HepG2 (cell line): ENCODE data around the gene ANAPC16. TPM values are rescaled to one million over a fixed set of nuclear protein-coding genes. Genes with fewer than 3 reads are reported as not detected.
A peak's percentile ranks its signal among the peaks of the same experiment; 100 is the strongest.

Experiments
- ATF2 ChIP-seq: sonication (generic); formaldehyde crosslinking; IDR thresholded peaks from 2 replicates; pipeline ENCODE4 v1.4.0; 2020; ENCODE audit warnings: missing genetic modification reagents
- FOXC1 ChIP-seq: sonication (generic); formaldehyde crosslinking; IDR thresholded peaks from 2 replicates; pipeline ENCODE4 v1.8.0; 2022; ENCODE audit warnings: mild to moderate bottlenecking, missing genetic modification reagents, borderline replicate concordance
- GATA4 ChIP-seq: sonication (generic); IDR thresholded peaks from 2 replicates; pipeline ENCODE4 v1.6.1; 2016; ENCODE audit warnings: antibody characterized with exemption, low read depth, borderline replicate concordance
- HDAC2 ChIP-seq: sonication (generic); formaldehyde crosslinking; IDR thresholded peaks from 2 replicates; pipeline ENCODE4 v1.4.0; 2020; ENCODE audit warnings: missing genetic modification reagents
- HIVEP1 ChIP-seq: sonication (generic); formaldehyde crosslinking; IDR thresholded peaks from 2 replicates; pipeline ENCODE4 v1.4.0; 2020; ENCODE audit warnings: mild to moderate bottlenecking, missing genetic modification reagents
- HOXA3 ChIP-seq: sonication (generic); formaldehyde crosslinking; IDR thresholded peaks from 2 replicates; pipeline ENCODE4 v1.5.0; 2020; ENCODE audit warnings: missing genetic modification reagents
- MAX ChIP-seq: IDR thresholded peaks from 2 replicates; pipeline ENCODE4 v1.6.1; 2012; ENCODE audit warnings: inconsistent platforms
- NCOR1 ChIP-seq: fragments of 200-600 bp; sonication (generic); IDR thresholded peaks from 2 replicates; pipeline ENCODE4 v1.7.0; 2017; ENCODE audit warnings: antibody characterized with exemption, low read length, borderline replicate concordance
- SIX1 ChIP-seq: sonication (generic); formaldehyde crosslinking; IDR thresholded peaks from 2 replicates; pipeline ENCODE4 v1.4.0; 2020; ENCODE audit warnings: missing genetic modification reagents, borderline replicate concordance
- SMARCC2 ChIP-seq: fragments of 450-650 bp; IDR thresholded peaks from 2 replicates; pipeline ENCODE4 v1.6.1; 2017; ENCODE audit warnings: antibody characterized with exemption, mild to moderate bottlenecking
- SOX13 ChIP-seq, 3 experiments: fragments of 450-650 bp in 1 of 3; sonication (generic) in 1 of 3; formaldehyde crosslinking in 1 of 3; IDR thresholded peaks in 2 of 3; conservative IDR thresholded peaks in 1 of 3; 2 replicates each; pipeline versions ENCODE4 v1.5.0 to v1.6.1; 2016 to 2020; ENCODE audit warnings: antibody characterized with exemption in 1 of 3, mild to moderate bottlenecking in 1 of 3, missing compliant biosample characterization in 1 of 3, missing genetic modification reagents in 1 of 3, moderate library complexity in 1 of 3
- SOX5 ChIP-seq: IDR thresholded peaks from 2 replicates; pipeline ENCODE4 v1.6.1; 2016; ENCODE audit warnings: borderline replicate concordance
- SP5 ChIP-seq: IDR thresholded peaks from 2 replicates; pipeline ENCODE4 v1.6.1; 2016; ENCODE audit warnings: low read depth, borderline replicate concordance
- ZBTB7A ChIP-seq: sonication (generic); formaldehyde crosslinking; IDR thresholded peaks from 2 replicates; pipeline ENCODE4 v1.8.0; 2022; ENCODE audit warnings: mild to moderate bottlenecking, missing genetic modification reagents
- ZNF33B ChIP-seq: sonication (generic); formaldehyde crosslinking; IDR thresholded peaks from 2 replicates; pipeline ENCODE4 v1.5.1; 2020; ENCODE audit warnings: mild to moderate bottlenecking, missing genetic modification reagents
- ZNF44 ChIP-seq: sonication (generic); formaldehyde crosslinking; IDR thresholded peaks from 2 replicates; pipeline ENCODE4 v1.5.1; 2020; ENCODE audit warnings: mild to moderate bottlenecking, missing genetic modification reagents
- ZNF558 ChIP-seq: sonication (generic); formaldehyde crosslinking; IDR thresholded peaks from 2 replicates; pipeline ENCODE4 v1.9.0; 2022; ENCODE audit warnings: mild to moderate bottlenecking, missing genetic modification reagents, borderline replicate concordance
- ZNF770 ChIP-seq: sonication (generic); formaldehyde crosslinking; IDR thresholded peaks from 2 replicates; pipeline ENCODE4 v1.5.0; 2020; ENCODE audit warnings: mild to moderate bottlenecking, missing genetic modification reagents
- ZNF891 ChIP-seq: sonication (generic); formaldehyde crosslinking; IDR thresholded peaks from 2 replicates; pipeline ENCODE4 v1.5.0; 2020; ENCODE audit warnings: mild to moderate bottlenecking, missing genetic modification reagents
- ZSCAN9 ChIP-seq: IDR thresholded peaks from 2 replicates; pipeline ENCODE4 v1.6.1; 2016; ENCODE audit warnings: borderline replicate concordance
- polyA plus RNA-seq, 8 experiments: library from polyadenylated mRNA; depleted of rRNA in 3 of 8; stranded (reverse) in 7 of 8; unstranded in 1 of 8; fragments of >200 nt; fragmentation: Illumina TruSeq in 4 of 8; extraction: Trizol in 4 of 8; gene quantifications; 2 replicates each; pipeline versions ENCODE4 v1.2.1 to v1.2.3, GENCODE V29; 2011 to 2016; ENCODE audit warnings: low read depth in 4 of 8, missing spikeins in 1 of 8, mixed read lengths in 1 of 8; ENCODE audit not compliant: insufficient read depth in 1 of 8
- total RNA-seq, 5 experiments: library from RNA; depleted of rRNA; stranded (reverse); fragments of >200 nt; fragmentation: Illumina TruSeq; extraction: Trizol; gene quantifications; 2 replicates each; pipeline ENCODE4 v1.2.3, GENCODE V29; 2016; ENCODE audit warnings: low read depth in 1 of 5
- TF ChIP-seq, protein P1 (sequence below): sonication (generic); formaldehyde crosslinking; IDR thresholded peaks from 2 replicates; pipeline ENCODE4 v1.8.1; 2022; ENCODE audit warnings: mild to moderate bottlenecking, missing genetic modification reagents
- TF ChIP-seq, protein P2 (sequence below): sonication (generic); formaldehyde crosslinking; conservative IDR thresholded peaks from 2 replicates; pipeline ENCODE4 v1.8.0; 2022; ENCODE audit warnings: mild to moderate bottlenecking, moderate library complexity, missing genetic modification reagents

Gene ANAPC16
- total and polyA plus RNA-seq, 2 of the 13 experiments (the other 11 are each of a cell fraction or from before 2014, with no cell fraction given) = 74.8 to 89.4 TPM

- TF ChIP-seq ZNF558 (CRISPR knock-in tag) = peak; percentile 19; the same call in 1 of the 2 replicates
- TF ChIP-seq SP5 = peak; percentile 66; the same call in 1 of the 2 replicates
- peak; percentile 67; the same call in 1 of the 2 replicates for TF ChIP-seq SOX5 (CRISPR knock-in tag)
- TF ChIP-seq HDAC2 (CRISPR knock-in tag) = peak; percentile 61
- TF ChIP-seq ZNF33B = no peak
- no peak for TF ChIP-seq SMARCC2
- TF ChIP-seq ATF2 (CRISPR knock-in tag) = peak; percentile 13; the same call in 1 of the 2 replicates
- TF ChIP-seq, protein P1, sequence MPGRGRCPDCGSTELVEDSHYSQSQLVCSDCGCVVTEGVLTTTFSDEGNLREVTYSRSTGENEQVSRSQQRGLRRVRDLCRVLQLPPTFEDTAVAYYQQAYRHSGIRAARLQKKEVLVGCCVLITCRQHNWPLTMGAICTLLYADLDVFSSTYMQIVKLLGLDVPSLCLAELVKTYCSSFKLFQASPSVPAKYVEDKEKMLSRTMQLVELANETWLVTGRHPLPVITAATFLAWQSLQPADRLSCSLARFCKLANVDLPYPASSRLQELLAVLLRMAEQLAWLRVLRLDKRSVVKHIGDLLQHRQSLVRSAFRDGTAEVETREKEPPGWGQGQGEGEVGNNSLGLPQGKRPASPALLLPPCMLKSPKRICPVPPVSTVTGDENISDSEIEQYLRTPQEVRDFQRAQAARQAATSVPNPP (CRISPR knock-in tag) = no peak
- TF ChIP-seq HOXA3 = peak; percentile 75
- TF ChIP-seq ZNF44 (CRISPR knock-in tag) = no peak
- TF ChIP-seq GATA4 = no peak
- 0 out of 2 replicates have a peak, but pooled peaks have one; percentile 25 for TF ChIP-seq HIVEP1 (CRISPR knock-in tag)
- 0 out of 2 replicates have a peak, but pooled peaks have one; percentile 5 for TF ChIP-seq ZNF891 (CRISPR knock-in tag)
- TF ChIP-seq ZBTB7A (CRISPR knock-in tag) = 0 out of 2 replicates have a peak, but pooled peaks have one; percentile 10
- TF ChIP-seq SIX1 = peak; percentile 17; the same call in 1 of the 2 replicates
- peak; percentile 85; the same call in 1 of the 2 replicates for TF ChIP-seq ZNF770 (CRISPR knock-in tag)
- TF ChIP-seq NCOR1 = peak; percentile 58; the same call in 1 of the 2 replicates
- peak; percentile 75; the same call in 1 of the 2 replicates for TF ChIP-seq MAX
- TF ChIP-seq, protein P2, sequence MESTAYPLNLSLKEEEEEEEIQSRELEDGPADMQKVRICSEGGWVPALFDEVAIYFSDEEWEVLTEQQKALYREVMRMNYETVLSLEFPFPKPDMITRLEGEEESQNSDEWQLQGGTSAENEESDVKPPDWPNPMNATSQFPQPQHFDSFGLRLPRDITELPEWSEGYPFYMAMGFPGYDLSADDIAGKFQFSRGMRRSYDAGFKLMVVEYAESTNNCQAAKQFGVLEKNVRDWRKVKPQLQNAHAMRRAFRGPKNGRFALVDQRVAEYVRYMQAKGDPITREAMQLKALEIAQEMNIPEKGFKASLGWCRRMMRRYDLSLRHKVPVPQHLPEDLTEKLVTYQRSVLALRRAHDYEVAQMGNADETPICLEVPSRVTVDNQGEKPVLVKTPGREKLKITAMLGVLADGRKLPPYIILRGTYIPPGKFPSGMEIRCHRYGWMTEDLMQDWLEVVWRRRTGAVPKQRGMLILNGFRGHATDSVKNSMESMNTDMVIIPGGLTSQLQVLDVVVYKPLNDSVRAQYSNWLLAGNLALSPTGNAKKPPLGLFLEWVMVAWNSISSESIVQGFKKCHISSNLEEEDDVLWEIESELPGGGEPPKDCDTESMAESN (CRISPR knock-in tag) = 0 out of 2 replicates have a peak, but pooled peaks have one; percentile 12
- peak; percentile 73; the same call in 1 of the 2 replicates for TF ChIP-seq FOXC1 (CRISPR knock-in tag)
- TF ChIP-seq ZSCAN9 (CRISPR knock-in tag) = 0 out of 2 replicates have a peak, but pooled peaks have one; percentile 55
- peak; percentile 32; the same call in 1 of the 2 replicates for TF ChIP-seq SOX13 (IDR thresholded peaks at IDR 0.05)
- TF ChIP-seq SOX13 (CRISPR knock-in tag; conservative IDR thresholded peaks at IDR 0.05 in 1 of 2, IDR thresholded peaks at IDR 0.05 in 1 of 2) = peak in 1 of 2 experiments; percentile 61; a peak in 2 of 4 replicates
These were observed 44.6 kb downstream of the ANAPC16 start (continued) for GRCh38 chr10:72260239-72260975.
